ENCODE data around the gene TUBB6. TPM values are rescaled to one million over a fixed set of nuclear protein-coding genes. Genes with fewer than 3 reads are reported as not detected.

Gene TUBB6
- polyA plus RNA-seq, 1 donor, result 58.9 TPM

Other genes with a start within 250 kb of the TUBB6 start
- 0.10 TPM for gene ANKRD62, start 214.4 kb upstream of the TUBB6 start, polyA plus RNA-seq (ENCODE audit: insufficient read length)
- not detected for gene CIDEA, start 53.9 kb upstream of the TUBB6 start, polyA plus RNA-seq (ENCODE audit: insufficient read length)
- 84.9 TPM for gene AFG3L2, start 69.0 kb downstream of the TUBB6 start, polyA plus RNA-seq (ENCODE audit: insufficient read length)
- 10.7 TPM for gene PRELID3A, start 99.7 kb downstream of the TUBB6 start, polyA plus RNA-seq (ENCODE audit: insufficient read length)

Measured in left kidney (tissue), 1 donor.